ENCODE measurements around the gene RALGAPA2. TPM values are rescaled to one million over a fixed set of nuclear protein-coding genes. Genes with fewer than 3 reads are reported as not detected.

Gene RALGAPA2
- total RNA-seq, 1 experiment from 2014 or later: 10.8 TPM

GRCh38 chr20:20637998-20638725 lies 74.3 kb downstream of the RALGAPA2 start (continued):
- TF ChIP-seq EZH2phosphoT487 (IDR thresholded peaks at IDR 0.05; ENCODE audit: borderline replicate concordance) (no peak), ELF1 (IDR thresholded peaks at IDR 0.05; ENCODE audit: borderline replicate concordance, low read depth) (no peak), SRF (IDR thresholded peaks at IDR 0.05; ENCODE audit: low read depth) (no peak), JUND (IDR thresholded peaks at IDR 0.05) (no peak), EZH2 (IDR thresholded peaks at IDR 0.05) (no peak), TCF7L2 (IDR thresholded peaks at IDR 0.05; ENCODE audit: borderline replicate concordance, extremely low read depth, insufficient read depth, insufficient read length) (no peak), EGR1 (IDR thresholded peaks at IDR 0.05; ENCODE audit: low read depth) (no peak)

DNA sequence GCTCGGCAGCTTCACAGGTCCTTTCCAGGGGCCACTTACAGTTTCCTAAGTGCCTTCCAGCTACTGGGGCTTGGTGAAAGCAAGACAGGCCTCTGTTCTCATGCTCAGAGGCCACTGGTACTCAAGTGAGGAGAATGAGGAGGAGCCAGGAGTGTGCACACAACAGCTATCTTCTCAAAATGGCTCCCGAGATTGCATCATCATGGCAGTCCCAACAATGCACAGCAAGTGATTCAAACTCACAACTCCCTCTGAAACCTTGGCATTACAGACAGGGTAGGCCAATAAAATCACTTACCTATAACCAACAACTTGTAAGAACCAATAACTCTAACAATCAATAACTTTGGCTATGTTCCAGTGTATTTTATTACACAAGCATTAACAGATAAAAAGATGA lies 77.4 kb downstream of the RALGAPA2 start:
- no peak overlapping the region for H3K4me2 ChIP-seq (ENCODE audit: low read length)
- no peak overlapping the region for H3K9ac ChIP-seq (ENCODE audit: low read length)
- intact Hi-C loops (cut with micrococcal nuclease): no loop called here
- no peak overlapping the region for H2AFZ ChIP-seq (ENCODE audit: low read depth, low read length, poor library complexity, severe bottlenecking)
- ChIA-PET CTCF (no interaction called here), POLR2A (no interaction called here), RAD21 (ENCODE audit: low non-redundant PET in 1 of 2, low total read pairs in 2 of 2, uncharacterized antibody in 2 of 2, unreplicated experiment in 2 of 2) (no interaction called here)
- no peak overlapping the region for H3K27ac ChIP-seq (ENCODE audit: low read depth, low read length)
- H3K79me2 ChIP-seq (ENCODE audit: insufficient read depth, low read length): no peaks in the 10 kb centered on the region
- no peaks in the 10 kb centered on the region for H3K4me1 ChIP-seq (ENCODE audit: control insufficient read depth in 1 of 2, insufficient read depth in 2 of 2, low read length in 2 of 2)
- no peaks in the 10 kb centered on the region for H3K36me3 ChIP-seq (ENCODE audit: control insufficient read depth in 1 of 2, insufficient read depth in 2 of 2, low read length in 2 of 2)
- DNase-seq (ENCODE audit: low read depth, low spot score) (no peak), ATAC-seq (no peak)
- no peaks in the 10 kb centered on the region for H3K9me2 ChIP-seq (ENCODE audit: insufficient read depth)
- no peaks in the 10 kb centered on the region for H4K20me1 ChIP-seq (ENCODE audit: insufficient read depth)
- H3K4me3 ChIP-seq (replicated peaks in 1 of 2; ENCODE audit: low read depth in 1 of 2, low read length in 2 of 2): no peak overlapping the region
- H3K9me3 ChIP-seq (ENCODE audit: control insufficient read depth in 1 of 2, insufficient read depth in 1 of 2, low read depth in 1 of 2, low read length in 2 of 2): no peaks in the 10 kb centered on the region
- TF ChIP-seq, protein P1, sequence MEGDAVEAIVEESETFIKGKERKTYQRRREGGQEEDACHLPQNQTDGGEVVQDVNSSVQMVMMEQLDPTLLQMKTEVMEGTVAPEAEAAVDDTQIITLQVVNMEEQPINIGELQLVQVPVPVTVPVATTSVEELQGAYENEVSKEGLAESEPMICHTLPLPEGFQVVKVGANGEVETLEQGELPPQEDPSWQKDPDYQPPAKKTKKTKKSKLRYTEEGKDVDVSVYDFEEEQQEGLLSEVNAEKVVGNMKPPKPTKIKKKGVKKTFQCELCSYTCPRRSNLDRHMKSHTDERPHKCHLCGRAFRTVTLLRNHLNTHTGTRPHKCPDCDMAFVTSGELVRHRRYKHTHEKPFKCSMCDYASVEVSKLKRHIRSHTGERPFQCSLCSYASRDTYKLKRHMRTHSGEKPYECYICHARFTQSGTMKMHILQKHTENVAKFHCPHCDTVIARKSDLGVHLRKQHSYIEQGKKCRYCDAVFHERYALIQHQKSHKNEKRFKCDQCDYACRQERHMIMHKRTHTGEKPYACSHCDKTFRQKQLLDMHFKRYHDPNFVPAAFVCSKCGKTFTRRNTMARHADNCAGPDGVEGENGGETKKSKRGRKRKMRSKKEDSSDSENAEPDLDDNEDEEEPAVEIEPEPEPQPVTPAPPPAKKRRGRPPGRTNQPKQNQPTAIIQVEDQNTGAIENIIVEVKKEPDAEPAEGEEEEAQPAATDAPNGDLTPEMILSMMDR (IDR thresholded peaks at IDR 0.05 in 2 of 3, conservative IDR thresholded peaks at IDR 0.05 in 1 of 3; ENCODE audit: borderline replicate concordance in 1 of 3, insufficient read depth in 1 of 3, low read depth in 2 of 3, low read length in 2 of 3): no peak
- no peak for TF ChIP-seq EZH2 (IDR thresholded peaks at IDR 0.05)
- H3K27me3 ChIP-seq (ENCODE audit: insufficient read depth, low read length): no peaks in the 10 kb centered on the region
- BruUV-seq (replicated peaks): no TSS peak

Measured in HCT116 (cell line).